Stimulated activated CD4-positive, alpha-beta T cell treated with anti-CD3 and anti-CD28 coated beads, Interleukin-1b, Interleukin-23, amount 100 ng/mL, for 4 hours (primary cell): ENCODE results near the gene SLC16A3.

ENCODE experiments used
- DNase-seq, 2 donors: peaks; one replicate each; pipeline ENCODE4 v3.0.0-alpha.2; 2020; ENCODE audit warnings: low read depth in 2 of 2

Gene SLC16A3

DNA sequence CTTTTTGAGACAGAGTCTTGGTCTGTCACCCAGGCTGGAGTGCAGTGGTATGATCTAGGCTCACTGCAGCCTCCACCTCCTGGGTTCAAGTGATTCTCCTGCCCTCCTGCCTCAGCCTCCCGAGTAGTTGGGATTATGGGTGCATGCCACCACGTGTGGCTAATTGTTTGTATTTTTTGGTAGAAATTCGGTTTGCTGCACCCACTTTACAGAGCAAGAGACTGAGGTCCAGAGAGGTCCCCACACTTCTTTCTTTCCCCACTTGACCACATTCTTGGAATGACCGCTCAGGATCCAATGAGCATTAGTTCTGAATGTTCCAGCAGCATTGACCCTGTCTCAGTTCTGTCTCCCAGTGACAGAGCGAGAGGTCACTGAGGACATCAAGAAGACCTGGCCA, 5.3 kb upstream of the SLC16A3 start:
- DNase-seq: no peak

DNA sequence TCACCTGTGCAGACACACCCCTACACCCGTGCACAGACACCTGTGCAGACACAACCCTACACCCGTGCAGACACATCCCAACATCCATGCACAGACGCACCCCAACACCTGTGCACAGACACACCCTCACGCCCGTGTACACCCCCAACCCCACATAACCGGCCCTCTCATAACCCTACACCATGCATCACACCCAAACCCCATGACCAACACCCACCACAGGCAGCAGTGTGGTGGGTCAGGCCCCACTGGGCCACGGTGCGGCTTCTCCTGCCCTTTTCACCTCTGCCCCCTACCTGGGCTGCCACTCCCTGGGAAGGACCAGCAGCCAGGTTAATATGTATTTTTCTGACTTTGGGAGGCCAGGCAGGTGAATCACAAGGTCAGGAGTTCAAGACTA, 4.2 kb upstream of the SLC16A3 start:
- no peak for DNase-seq

DNA sequence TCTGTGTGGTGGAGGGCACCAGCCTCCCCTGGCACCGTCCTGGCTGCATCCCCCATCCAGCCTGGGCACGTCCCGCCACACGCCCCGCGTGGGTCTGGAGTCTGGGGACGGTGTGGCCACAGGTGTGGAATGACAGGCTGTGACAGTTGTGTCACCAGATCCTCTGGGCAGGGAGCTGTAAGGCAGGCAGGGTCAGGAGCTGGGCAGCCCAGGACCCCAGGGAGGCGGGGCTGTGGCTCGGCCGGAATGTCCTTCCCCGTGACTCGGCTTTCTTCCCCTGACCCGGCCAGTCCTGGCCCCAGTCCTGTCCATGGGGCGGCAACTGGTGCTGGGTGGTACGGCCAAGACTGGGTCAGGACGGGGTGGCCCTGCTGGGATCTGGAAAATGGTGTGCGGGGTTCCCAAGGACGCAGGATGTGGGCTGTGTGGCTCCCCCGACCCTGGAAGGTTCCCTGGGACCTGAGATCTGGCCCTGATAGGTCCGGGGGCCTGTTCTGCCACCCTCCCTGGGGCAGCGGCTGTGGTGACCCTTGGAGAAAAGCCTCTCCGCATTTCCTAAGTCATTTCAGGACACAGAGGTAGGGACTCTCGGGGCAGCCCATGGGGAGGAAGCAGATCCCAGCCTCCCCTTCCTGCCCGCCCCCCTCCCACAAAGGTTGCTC, 3.3 kb upstream of the SLC16A3 start:
- no peak for DNase-seq

DNA sequence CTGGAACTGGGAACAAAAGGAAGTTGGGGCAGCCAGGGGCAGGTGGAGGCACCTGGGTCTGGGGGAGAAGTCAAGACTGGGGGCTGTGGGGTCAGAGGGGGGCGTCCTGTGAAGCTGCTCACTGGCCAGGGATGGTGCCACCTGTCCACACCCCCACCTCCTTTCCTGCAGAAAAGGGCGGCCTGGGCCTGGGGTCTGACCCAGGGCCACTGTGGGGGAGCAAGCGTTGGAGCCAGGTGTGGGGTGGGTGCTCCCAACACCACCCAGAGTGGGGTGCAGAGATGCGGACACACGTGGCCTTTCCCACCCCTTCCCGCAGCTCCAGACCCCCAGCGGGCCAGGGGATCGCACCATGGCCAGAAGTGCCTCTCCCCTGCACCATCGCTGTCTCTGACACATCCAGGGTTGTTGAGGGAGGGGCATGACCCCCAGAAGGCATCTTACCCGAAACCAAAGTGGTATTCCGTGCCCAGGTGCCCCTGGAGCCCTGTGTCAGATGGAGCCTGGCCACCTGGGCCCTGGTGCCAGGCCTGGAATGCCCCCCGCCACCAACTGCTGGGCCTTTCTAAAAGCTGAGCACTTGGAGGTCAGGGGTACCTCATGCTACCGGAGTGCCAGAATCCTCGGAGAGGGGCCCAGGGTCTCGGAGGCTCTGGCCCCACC, 2.6 kb upstream of the SLC16A3 start:
- DNase-seq: no peak

DNA sequence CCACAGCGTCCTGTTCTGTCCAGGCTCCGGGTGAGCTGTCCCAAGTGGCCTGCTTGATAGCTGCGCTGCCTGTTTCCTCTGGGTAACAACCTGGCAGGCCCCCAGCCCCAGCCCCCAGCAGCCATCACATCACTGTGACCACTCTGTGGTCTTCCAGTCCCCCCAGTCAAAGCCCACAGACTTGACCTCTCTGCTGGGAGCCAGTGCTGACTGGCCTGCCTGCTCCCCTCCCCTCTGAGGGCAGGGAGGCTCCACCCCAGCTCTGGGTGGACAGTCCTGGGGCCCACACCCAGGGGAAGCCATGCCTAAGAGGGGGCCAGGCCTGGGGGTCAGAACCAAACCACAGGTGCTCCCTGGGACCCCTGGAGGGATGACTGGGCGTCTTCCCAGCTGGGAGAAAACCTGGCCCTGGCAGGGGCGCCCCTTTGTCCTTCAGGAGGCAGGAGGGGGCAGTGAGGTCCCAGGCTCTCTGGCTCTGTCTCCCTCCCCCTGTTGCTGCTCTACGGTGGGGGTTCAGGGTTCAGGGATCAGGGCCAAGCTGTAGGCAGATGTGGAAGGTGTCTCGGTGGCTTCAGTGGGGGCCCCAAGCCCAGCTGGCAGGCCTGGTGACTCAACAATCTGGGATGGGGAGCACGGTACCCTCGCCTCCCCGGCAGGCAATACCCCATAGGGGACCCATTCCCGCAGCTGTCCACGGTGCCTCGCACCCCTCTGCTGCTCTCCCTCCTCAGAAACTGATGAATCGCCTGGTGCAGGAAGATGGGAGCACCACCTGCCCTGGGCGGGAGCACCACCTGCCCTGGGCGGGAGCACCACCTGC, 1.8 kb upstream of the SLC16A3 start:
- no peak for DNase-seq

DNA sequence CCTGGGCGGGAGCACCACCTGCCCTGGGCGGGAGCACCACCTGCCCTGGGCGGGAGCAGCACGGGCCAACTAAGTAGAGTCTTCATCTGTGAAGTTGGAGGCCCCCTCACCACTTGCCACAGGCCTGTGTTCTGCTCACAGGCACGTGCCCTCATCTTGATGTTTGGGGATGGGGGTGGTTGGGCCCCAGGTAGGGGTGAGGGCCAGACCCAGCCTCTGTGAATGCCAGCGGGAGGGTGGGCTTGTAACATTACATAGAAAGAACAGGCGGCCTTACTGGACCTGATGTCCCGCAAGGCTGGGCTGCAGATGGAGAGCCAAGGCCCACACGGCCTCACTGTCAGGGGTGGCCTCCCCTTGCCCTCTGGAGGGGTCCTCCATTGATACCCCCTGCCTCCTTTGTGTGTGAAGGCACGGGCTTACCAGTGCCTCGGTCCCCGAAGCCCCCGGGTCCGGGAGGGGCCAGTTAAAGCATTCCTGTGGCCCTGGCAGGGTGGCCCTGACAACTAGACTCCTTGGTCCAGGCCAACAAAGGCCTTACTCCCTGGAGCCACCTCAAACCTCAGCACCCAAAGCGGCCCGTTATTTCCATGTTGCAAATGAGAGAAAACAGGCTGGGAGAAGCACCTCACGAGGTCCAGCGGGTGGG, 1.1 kb upstream of the SLC16A3 start:
- DNase-seq: no peak

DNA sequence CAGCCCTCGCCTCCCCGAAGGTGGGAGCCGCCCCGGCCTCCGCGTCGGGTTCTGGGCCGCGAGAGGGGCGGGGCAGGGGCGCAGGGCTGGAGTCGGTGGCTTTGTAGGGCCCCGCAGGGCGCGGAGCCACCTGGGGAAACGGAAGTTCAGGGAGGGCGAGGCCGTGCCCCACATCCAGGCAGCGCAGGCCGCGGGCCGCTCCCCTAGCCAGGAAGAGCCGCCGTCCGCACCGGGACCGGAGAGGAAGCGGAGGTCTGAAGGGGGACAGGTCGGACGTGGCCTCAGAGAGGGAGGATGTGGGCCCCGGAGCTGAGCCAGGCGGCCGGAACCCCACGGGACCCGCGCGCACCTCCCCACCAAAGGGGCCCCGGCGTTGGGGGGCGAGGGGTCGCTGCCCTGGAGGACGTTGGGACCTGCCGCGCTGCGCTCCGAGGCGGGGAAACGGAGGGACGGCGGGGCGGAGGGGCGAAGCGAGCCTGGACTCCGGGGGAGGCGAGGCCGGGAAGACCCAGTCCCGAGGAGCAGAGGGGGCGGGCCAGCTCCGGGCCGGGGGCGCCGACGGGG, 482 bp upstream of the SLC16A3 start:
- peak in 1 of 2 donors; percentile 48 for DNase-seq

DNA sequence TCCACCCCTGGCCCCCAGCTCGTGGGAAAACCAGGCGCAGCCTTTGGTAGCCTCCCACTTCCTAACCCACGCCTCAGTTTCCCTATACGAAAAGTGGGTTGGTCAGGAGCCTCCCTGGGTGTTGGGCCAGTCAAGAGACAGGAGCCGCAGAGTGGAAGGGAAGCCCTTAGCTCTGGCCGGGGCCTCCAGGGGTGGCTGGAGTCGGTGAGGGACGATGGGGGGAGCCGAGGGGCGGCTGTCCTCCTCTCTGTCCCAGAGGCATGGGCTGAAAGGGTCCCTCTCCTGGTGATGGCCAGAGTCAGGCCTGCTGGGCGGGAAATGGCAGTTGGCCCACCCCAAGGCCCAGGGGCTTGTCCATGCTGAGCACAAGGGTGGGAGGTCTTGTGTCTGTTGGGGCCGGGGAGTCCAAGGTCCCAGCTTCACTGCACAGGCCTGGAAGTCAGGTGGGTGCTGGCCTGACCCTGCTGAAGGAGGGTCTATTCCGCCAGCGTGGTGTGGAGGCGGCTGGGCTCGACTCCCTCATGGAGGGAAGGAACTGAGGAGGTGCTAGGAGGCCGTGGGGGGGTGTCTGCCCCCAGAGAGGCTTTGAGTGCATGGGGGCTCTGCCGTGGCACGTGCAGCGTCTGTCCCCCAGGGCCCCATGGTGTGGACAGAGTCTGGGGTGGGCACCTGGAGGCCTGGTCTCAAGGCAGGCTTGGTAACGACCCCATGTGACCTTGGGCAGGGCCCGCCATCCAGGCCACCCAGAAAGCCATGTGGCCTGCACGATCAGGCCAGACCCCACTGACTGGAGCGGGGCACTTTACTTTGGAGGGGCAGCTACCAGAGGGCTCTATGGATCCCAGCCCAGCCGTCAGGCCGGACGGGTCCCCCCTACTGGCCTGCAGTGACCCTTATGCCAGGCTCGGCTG, 1.1 kb downstream of the SLC16A3 start:
- no peak for DNase-seq

DNA sequence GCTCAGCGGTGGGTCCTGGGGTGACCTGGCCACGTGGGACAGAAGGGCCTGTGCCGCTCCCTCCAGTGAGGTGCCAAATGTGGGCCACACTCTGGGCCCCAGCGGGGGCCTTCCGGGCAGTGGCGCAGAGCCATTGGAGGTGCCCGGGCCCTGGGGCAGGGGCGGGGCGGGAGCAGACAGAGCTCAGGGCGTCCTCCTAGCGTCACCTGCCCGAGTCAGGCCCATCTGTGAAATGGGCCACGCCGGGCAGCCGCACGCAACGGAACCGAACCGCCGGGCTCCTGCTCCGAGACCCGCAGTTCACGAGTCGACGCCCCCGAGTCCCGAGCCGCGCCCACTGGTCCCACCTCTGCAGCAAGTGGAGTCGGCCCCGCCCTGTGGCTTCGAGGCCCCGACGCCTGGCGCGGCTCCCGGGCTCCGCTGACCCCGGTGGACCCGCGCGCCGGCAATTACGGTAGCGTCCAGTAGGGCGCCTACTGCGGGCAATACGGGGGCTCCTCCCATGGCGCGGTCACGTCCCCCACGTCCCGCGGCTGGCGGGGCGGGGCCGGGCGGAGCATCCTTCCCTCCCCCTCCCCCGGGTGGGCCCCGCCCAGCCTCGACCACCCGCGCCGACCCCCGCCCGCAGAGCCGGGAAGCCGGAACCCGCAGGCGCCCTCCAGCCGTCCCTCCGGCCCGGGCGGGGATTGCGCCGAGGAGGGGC, 1.9 kb downstream of the SLC16A3 start:
- no peak for DNase-seq

DNA sequence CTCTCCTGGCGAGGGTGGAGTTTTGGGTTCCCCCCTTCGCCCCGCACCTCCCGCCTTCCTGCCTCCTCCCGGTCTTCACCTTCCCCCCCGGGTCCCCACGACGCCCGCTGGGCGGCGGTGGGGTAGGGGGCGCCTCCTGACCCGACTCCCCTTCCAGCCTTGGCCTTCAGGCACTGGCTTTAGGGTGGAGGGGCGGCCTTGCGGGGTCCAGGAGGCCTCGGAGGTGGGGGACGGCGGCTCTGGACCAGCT, 2.4 kb downstream of the SLC16A3 start:
- DNase-seq: no peak

DNA sequence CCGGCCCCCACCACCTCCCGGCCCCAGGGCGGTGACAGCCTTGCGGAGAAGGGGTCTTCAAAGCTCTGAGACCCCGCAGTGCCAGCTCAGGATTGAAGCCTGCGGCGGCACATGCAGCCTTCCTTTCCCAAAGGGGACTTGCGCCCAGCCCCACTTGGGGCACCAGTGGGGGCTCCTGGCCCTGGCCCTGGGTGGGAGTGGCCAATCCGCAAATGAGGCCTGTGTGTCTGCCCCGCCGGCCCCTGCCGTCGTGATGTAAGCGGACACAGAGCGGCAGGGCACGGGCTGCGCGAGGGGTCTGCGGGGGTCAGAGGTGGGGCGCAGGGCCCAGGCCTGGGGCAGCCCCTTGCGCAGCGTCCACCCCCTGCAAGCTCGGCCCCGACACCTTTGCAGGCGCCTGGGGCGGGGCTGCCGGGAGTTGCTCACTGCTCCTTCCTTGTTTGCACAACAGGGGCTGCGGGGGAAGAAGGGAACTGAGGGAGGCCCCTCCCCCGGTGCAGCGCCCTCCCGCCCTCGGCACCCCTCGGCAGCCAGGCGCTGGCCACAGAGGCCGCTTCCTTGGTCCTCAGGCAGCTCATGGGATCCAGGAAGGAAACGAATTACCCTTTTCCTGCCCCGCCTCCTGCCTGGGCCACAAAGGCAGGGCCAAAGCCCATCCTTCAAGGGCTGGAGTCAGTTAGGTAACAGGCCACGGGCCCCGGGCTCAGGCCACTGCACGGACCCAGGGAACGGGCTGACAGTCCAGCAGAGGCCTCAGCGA, 2.9 kb downstream of the SLC16A3 start:
- DNase-seq: no peak

DNA sequence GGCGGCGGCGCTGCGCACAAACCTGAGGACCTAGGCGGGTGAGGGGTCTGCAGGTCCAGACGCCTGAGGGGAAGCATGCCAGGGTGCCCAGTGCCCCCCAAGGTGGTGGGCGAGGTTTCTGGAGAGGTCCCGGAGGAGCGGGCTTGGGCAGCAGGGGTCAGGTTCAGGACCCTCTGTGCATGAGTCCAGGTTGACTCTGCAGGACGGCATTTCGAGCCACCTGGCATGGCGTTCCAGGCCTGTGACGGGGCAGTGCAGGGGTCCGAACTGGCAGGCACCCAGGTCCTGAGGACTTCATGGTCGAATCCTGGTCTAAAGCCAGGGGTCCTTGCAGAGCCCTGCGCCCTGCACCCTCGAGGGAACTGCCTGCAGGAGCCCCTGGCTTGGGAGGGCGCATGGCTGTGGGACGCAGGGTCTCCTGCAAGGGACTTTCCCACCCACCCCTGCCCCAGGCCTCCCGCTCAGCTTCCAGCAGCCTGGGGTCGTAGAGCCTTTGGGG, 3.5 kb downstream of the SLC16A3 start:
- no peak for DNase-seq

DNA sequence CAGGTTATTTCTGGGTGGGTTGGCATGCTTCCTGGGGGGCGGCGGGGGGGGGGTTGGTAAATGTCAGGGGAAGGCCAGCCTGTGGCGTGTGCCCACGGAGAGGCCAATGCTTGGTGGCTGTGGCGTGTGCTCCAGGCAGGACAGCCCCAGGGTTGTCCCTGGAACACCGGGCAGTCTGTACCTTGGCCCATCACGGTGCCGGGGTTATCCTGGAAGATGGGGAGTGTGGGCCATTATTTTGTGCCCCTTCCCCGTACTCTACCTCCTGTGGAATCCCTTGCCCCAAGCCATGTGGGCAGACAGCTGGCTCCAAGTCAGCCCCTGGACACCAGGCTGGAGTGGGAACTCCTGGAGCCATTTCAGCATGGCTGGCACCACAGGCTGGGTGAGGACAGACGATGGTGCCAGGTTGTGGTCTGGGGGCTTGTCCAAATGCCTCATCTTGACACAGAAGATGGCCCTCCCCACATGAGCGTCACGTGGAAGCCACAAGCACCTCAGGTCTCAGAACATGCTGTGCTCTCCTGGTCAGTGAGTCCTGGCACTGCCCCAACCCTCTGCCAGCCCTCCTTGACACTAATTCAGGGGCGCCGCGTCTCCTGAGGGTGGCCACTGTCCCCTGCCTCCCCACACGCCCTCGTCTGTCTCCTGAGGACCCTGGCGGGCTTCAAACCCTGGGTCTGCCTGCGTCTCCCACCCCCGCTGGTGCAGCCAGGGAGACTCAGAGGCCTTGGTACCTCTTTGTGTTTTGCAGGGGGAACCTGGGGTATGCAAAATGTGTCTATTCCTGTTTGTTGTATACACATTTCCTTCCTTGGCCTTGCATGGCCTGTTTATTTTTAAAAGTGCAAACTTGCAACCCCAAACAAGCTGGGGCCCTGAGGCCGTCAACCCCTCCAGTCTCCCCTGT, 4.3 kb downstream of the SLC16A3 start:
- DNase-seq: no peak

DNA sequence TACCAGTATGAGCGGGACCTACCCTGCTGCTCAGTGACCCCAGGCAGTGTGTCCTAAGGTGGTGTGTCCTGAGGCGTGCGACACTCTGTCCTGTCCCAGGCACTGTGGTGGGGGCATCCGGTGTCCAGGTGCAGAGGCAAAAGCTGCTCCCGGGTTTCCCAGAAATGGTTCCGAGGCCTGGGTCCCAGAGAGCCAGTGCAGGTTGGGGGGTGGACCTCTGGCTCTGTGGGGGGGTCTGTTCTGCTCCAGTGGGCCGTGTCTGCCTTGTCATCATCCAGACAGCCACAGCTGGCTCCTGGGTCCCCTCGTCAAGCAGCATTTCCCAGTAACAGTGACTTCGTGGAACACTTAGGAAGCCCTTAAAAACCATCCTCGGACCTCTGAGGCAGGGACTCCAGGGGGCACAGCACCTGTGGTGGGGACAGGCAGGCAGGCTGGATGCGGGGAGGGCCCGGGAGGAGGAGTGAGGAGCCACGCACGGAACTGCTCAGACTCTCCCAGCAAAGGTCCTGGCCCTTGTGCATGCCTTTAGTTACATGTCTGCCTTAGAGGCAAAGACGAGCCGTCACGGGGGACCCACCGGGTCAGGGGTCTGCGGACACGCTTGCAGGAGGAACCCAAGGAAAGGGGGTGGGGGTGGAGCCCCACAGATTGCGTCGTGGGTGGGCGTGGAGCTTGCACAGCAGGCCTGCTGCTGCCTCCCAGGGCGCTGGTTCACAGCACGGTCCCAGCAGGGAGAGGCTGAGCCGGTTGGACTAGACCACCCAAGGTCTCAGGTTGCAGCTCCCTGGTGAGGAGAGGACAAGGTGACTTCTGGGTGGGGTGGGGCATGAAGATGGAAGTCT, 5.6 kb downstream of the SLC16A3 start:
- DNase-seq: no peak

DNA sequence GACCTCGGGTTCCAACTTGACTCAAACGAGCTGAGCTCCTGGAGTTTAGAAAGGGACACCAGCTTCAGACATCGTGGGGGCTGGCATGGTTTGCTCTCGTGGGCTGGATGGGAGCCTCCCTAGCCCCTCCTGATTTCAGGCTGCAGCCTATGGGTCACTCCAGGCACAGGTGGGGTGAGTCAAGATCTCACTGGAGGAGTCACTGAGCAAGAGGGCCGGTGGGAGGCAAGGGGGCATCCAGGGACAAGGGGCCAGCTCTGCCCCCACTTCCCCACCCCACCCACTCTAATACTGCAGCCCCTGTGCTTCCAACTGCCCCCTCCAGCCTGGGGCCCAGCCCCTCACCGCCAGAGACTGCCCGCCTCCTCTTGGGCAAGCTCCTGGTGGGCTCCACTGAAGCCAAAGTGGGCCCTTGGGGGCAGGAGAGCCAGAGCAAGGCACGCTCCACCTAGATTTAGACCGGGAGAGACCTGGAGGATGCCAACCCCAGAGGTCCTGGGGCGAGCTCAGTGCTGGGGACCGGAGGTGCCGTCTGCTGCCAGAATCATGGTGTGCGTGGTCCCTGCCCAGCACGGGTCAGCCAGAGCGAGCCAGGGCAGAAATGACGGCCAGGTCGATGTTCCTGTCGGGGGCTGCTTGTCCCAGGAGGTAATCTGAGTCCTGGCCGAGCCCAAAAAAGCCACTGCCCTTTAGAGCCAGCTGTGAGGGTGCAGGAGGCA, 6.4 kb downstream of the SLC16A3 start:
- no peak for DNase-seq

DNA sequence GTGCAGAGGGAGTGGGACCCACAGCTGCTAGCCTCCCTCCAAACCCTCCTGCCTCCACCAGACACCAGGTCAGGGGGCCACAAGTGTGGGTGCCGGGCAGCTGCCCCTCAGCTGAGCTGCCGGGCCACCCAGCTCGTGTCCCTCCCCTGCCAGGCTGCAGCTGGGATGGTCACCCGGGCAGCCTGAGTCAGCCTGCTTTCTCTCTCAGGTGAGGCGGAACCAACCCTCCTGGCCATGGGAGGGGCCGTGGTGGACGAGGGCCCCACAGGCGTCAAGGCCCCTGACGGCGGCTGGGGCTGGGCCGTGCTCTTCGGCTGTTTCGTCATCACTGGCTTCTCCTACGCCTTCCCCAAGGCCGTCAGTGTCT, 6.9 kb downstream of the SLC16A3 start:
- DNase-seq: no peak
